ENCODE measurements around the gene EEF1A2.

- TF ChIP-seq, protein P1, sequence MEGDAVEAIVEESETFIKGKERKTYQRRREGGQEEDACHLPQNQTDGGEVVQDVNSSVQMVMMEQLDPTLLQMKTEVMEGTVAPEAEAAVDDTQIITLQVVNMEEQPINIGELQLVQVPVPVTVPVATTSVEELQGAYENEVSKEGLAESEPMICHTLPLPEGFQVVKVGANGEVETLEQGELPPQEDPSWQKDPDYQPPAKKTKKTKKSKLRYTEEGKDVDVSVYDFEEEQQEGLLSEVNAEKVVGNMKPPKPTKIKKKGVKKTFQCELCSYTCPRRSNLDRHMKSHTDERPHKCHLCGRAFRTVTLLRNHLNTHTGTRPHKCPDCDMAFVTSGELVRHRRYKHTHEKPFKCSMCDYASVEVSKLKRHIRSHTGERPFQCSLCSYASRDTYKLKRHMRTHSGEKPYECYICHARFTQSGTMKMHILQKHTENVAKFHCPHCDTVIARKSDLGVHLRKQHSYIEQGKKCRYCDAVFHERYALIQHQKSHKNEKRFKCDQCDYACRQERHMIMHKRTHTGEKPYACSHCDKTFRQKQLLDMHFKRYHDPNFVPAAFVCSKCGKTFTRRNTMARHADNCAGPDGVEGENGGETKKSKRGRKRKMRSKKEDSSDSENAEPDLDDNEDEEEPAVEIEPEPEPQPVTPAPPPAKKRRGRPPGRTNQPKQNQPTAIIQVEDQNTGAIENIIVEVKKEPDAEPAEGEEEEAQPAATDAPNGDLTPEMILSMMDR (conservative IDR thresholded peaks at IDR 0.05) = no peak
- TF ChIP-seq EZH2 (IDR thresholded peaks at IDR 0.05; ENCODE audit: low read depth) = no peak
These were observed 23.4 kb upstream of the EEF1A2 start for GRCh38 chr20:63522091-63522868.

Measured in PC-9 (cell line).